ENCODE measurements around the gene PRR5. TPM values are rescaled to one million over a fixed set of nuclear protein-coding genes. Genes with fewer than 3 reads are reported as not detected.

The PRR5 gene
- total RNA-seq, 4 donors from 2014 or later: 4.2 to 9.8 (median 7.1) TPM

- Histone ChIP-seq H3K9me3 (no peaks in the 10 kb centered on the region), H3K36me3 (no peaks in the 10 kb centered on the region), H3K4me3 (no peak overlapping the region), H3K27ac (peak overlapping the region in 3 of 4 donors; percentile 0 to 47 (median 35)), H3K27me3 (peaks cover 25% of the 10 kb centered on the region), H3K4me1 (peaks cover 0 to 52% (median 6%) of the 10 kb centered on the region in 3 donors)
- WGBS, 2 donors (ENCODE audit: low coverage in 1 of 2): no CpG with 5 or more reads among the region's 11 CpGs
- TF ChIP-seq EP300 (IDR thresholded peaks at IDR 0.05): no peak
- TF ChIP-seq CTCF (IDR thresholded peaks at IDR 0.05): no peak
- TF ChIP-seq POLR2AphosphoS5 (IDR thresholded peaks at IDR 0.05): no peak
- TF ChIP-seq POLR2A (IDR thresholded peaks at IDR 0.05): no peak
- ATAC-seq: peak; percentile 54
Measured at GRCh38 chr22:44664149-44664548, 37.9 kb upstream of the PRR5 start.

- Histone ChIP-seq H3K4me1 (peaks cover 0 to 54% (median 4%) of the 10 kb centered on the region in 3 donors), H3K4me3 (no peak overlapping the region), H3K9me3 (no peaks in the 10 kb centered on the region), H3K27me3 (peaks cover 31% of the 10 kb centered on the region), H3K27ac (no peak overlapping the region), H3K36me3 (no peaks in the 10 kb centered on the region)
- ATAC-seq: peak; percentile 44
- TF ChIP-seq POLR2A (IDR thresholded peaks at IDR 0.05): no peak
- TF ChIP-seq POLR2AphosphoS5 (IDR thresholded peaks at IDR 0.05): no peak
- TF ChIP-seq EP300 (IDR thresholded peaks at IDR 0.05): no peak
- TF ChIP-seq CTCF (IDR thresholded peaks at IDR 0.05): no peak
- WGBS, 2 donors (ENCODE audit: low coverage in 1 of 2): 77 to 82% methylated on average over 5 to 8 of the region's 9 CpGs
Measured at GRCh38 chr22:44665115-44665514, 36.9 kb upstream of the PRR5 start.

- no peaks in the 10 kb centered on the region for H3K9me3 ChIP-seq
- no peak overlapping the region for H3K4me3 ChIP-seq
- no peaks in the 10 kb centered on the region for H3K36me3 ChIP-seq
- no peak for TF ChIP-seq POLR2A (IDR thresholded peaks at IDR 0.05)
- no peak for TF ChIP-seq POLR2AphosphoS5 (IDR thresholded peaks at IDR 0.05)
- TF ChIP-seq CTCF (IDR thresholded peaks at IDR 0.05): no peak
- no peak for TF ChIP-seq EP300 (IDR thresholded peaks at IDR 0.05)
- 38 to 49% methylated on average over 3 of the region's 3 CpGs for WGBS, 2 donors (ENCODE audit: low coverage in 1 of 2)
- no peak overlapping the region for H3K27ac ChIP-seq
- peaks cover 0 to 54% (median 4%) of the 10 kb centered on the region in 3 donors for H3K4me1 ChIP-seq
- H3K27me3 ChIP-seq: peaks cover 31% of the 10 kb centered on the region
- no peak for ATAC-seq
Measured at GRCh38 chr22:44666207-44666585, 35.8 kb upstream of the PRR5 start.

GRCh38 chr22:44667276-44667675 lies 34.7 kb upstream of the PRR5 start:
- Histone ChIP-seq H3K27me3 (peaks cover 32% of the 10 kb centered on the region), H3K4me1 (peaks cover 0 to 54% (median 4%) of the 10 kb centered on the region in 3 donors), H3K27ac (peak overlapping the region in 2 of 4 donors; percentile 75 to 76), H3K4me3 (no peak overlapping the region), H3K36me3 (no peaks in the 10 kb centered on the region), H3K9me3 (no peaks in the 10 kb centered on the region)
- no peak for ATAC-seq
- WGBS, 2 donors (ENCODE audit: low coverage in 1 of 2): 49 to 82% methylated on average over 2 to 4 of the region's 5 CpGs
- TF ChIP-seq POLR2AphosphoS5 (IDR thresholded peaks at IDR 0.05) (no peak), POLR2A (IDR thresholded peaks at IDR 0.05) (no peak), CTCF (IDR thresholded peaks at IDR 0.05) (no peak), EP300 (IDR thresholded peaks at IDR 0.05) (no peak)

- H3K4me1 ChIP-seq: peaks cover 0 to 54% (median 4%) of the 10 kb centered on the region in 3 donors
- WGBS, 2 donors (ENCODE audit: low coverage in 1 of 2): 10 to 53% methylated on average over 2 to 5 of the region's 8 CpGs
- no peak for ATAC-seq
- TF ChIP-seq CTCF (IDR thresholded peaks at IDR 0.05) (no peak), EP300 (IDR thresholded peaks at IDR 0.05) (no peak), POLR2A (IDR thresholded peaks at IDR 0.05) (no peak), POLR2AphosphoS5 (IDR thresholded peaks at IDR 0.05) (no peak)
- no peaks in the 10 kb centered on the region for H3K36me3 ChIP-seq
- H3K9me3 ChIP-seq: no peaks in the 10 kb centered on the region
- peaks cover 32% of the 10 kb centered on the region for H3K27me3 ChIP-seq
- H3K4me3 ChIP-seq: peak overlapping the region in 1 of 2 donors; percentile 69
- peak overlapping the region in 3 of 4 donors; percentile 48 to 76 (median 75) for H3K27ac ChIP-seq
Measured at GRCh38 chr22:44667829-44668189, 34.2 kb upstream of the PRR5 start.

Measured in gastroesophageal sphincter (tissue), 4 donors.